OCI-LY7 (cell line): ENCODE data around the gene TMEM80. TPM values are rescaled to one million over a fixed set of nuclear protein-coding genes. Genes with fewer than 3 reads are reported as not detected.

Experiments used
- BruUV-seq: library from RNA; stranded (reverse); fragments of 400-500 nt; replicated peaks from 2 replicates; lab custom pipeline; 2021; lab: Mats Ljungman, UMichigan
- CTCF ChIA-PET: fragments of 300-600 bp; sonication (Branson Sonifier 250); formaldehyde crosslinking; loops from one replicate; lab custom pipeline; 2022; ENCODE audit warnings: antibody characterized with exemption; ENCODE audit not compliant: unreplicated experiment; lab: Charles Lee
- POLR2A ChIA-PET: fragments of 300-600 bp; sonication (Branson Sonifier 250); formaldehyde crosslinking; loops from one replicate; lab custom pipeline; 2022; ENCODE audit warnings: antibody characterized with exemption; lab: Charles Lee
- DNase-seq: peaks from one replicate; pipeline ENCODE4 v3.0.0-alpha.2; 2015; ENCODE audit warnings: low spot score
- H2AFZ ChIP-seq: fragments of 200-600 bp; sonication (generic), shearing (Covaris generic); 2 replicates; pipeline ENCODE4 v1.6.1; 2014; ENCODE audit warnings: mild to moderate bottlenecking, antibody characterized with exemption, low read length, moderate library complexity
- H3K27ac ChIP-seq: fragments of 200-600 bp; sonication (generic); 2 replicates; pipeline ENCODE4 v1.5.1; 2014; ENCODE audit warnings: mixed run types, low read depth, mild to moderate bottlenecking, moderate library complexity, low read length, inconsistent platforms; ENCODE audit not compliant: poor library complexity, severe bottlenecking
- H3K36me3 ChIP-seq: fragments of 200-600 bp; sonication (generic); 2 replicates; pipeline ENCODE4 v1.6.1; 2014; ENCODE audit warnings: mild to moderate bottlenecking, antibody characterized with exemption, low read length, moderate library complexity, mixed read lengths; ENCODE audit not compliant: insufficient read depth
- H3K4me1 ChIP-seq: fragments of 200-600 bp; sonication (generic); 2 replicates; pipeline ENCODE4 v1.5.1; 2014; ENCODE audit warnings: mild to moderate bottlenecking, low read length; ENCODE audit not compliant: insufficient read depth, poor library complexity, severe bottlenecking
- H3K4me2 ChIP-seq: fragments of 200-600 bp; sonication (generic); 2 replicates; pipeline ENCODE4 v1.6.1; 2014; ENCODE audit warnings: mild to moderate bottlenecking, low read length
- H3K4me3 ChIP-seq: fragments of 200-600 bp; sonication (generic); 2 replicates; pipeline ENCODE4 v1.5.1; 2014; ENCODE audit warnings: mild to moderate bottlenecking, low read depth, low read length; ENCODE audit not compliant: poor library complexity, severe bottlenecking
- H3K79me2 ChIP-seq: fragments of 200-600 bp; sonication (generic); 2 replicates; pipeline ENCODE4 v1.6.1; 2016; ENCODE audit warnings: low read depth, mild to moderate bottlenecking, low read length, moderate library complexity, mixed read lengths; ENCODE audit not compliant: insufficient read depth
- H3K9me2 ChIP-seq: fragments of 200-600 bp; sonication (generic); 2 replicates; pipeline ENCODE4 v1.6.1; 2016; ENCODE audit warnings: mild to moderate bottlenecking, low read length, mixed read lengths; ENCODE audit not compliant: insufficient read depth
- H3K9me3 ChIP-seq: fragments of 200-600 bp; sonication (generic); 2 replicates; pipeline ENCODE4 v1.6.1; 2014; ENCODE audit warnings: mild to moderate bottlenecking, mixed run types, low read length, mixed read lengths
- H4K20me1 ChIP-seq: fragments of 200-600 bp; sonication (generic); 2 replicates; pipeline ENCODE4 v1.6.1; 2014; ENCODE audit warnings: mild to moderate bottlenecking, antibody characterized with exemption, low read length, moderate library complexity, mixed read lengths; ENCODE audit not compliant: insufficient read depth
- CTCF ChIP-seq: fragments of 200-600 bp; sonication (generic); conservative IDR thresholded peaks from 2 replicates; pipeline ENCODE4 v1.5.1; 2014; ENCODE audit warnings: mild to moderate bottlenecking, antibody characterized with exemption, low read length, moderate library complexity, mixed read lengths
- EZH2phosphoT487 ChIP-seq: fragments of 200-600 bp; sonication (generic); IDR thresholded peaks from 2 replicates; pipeline ENCODE4 v1.6.1; 2018; ENCODE audit warnings: low read depth, borderline replicate concordance, mild to moderate bottlenecking, mixed run types, antibody characterized with exemption, low read length, moderate library complexity, mixed read lengths
- intact Hi-C: fragments of 100-400 bp; cut with micrococcal nuclease; formaldehyde crosslinking; loops from one replicate; pipeline ENCODE4 v1.10.0; 2022; ENCODE audit not compliant: unreplicated experiment
- total RNA-seq, 2 experiments: library from RNA; depleted of rRNA in 1 of 2; stranded (reverse); fragments of >200 nt in 1 of 2; shearing (Covaris generic) in 1 of 2; gene quantifications; 2 replicates each; pipeline ENCODE4 v1.2.3, GENCODE V29; 2014 to 2022

Gene TMEM80
- total RNA-seq, 2 experiments from 2014 or later, result 52.7 to 52.8 TPM

GRCh38 chr11:727859-728748, 32.5 kb downstream of the TMEM80 start:
- Histone ChIP-seq H3K27ac (no peak overlapping the region), H3K4me3 (no peak overlapping the region), H3K4me2 (no peak overlapping the region), H3K79me2 (no peaks in the 10 kb centered on the region), H3K9me3 (no peaks in the 10 kb centered on the region), H4K20me1 (no peaks in the 10 kb centered on the region), H3K9me2 (no peaks in the 10 kb centered on the region), H3K4me1 (peaks cover 39% of the 10 kb centered on the region), H3K36me3 (no peaks in the 10 kb centered on the region), H2AFZ (no peak overlapping the region)
- BruUV-seq, result no TSS peak
- ChIA-PET POLR2A (interaction anchor here (0.5 kb wide), 1 partner anchor 59 kb away, joined by 4 read pairs; no protein-coding TSS in a partner anchor), CTCF (no interaction called here)
- TF ChIP-seq CTCF (peak; percentile 92), EZH2phosphoT487 (no peak)
- DNase-seq, result peak; percentile 73
- intact Hi-C loops, result loop anchor here (1.0 kb wide), 1 partner anchor 37 kb away; no protein-coding TSS in a partner anchor

- POLR2A ChIA-PET, result no interaction called here
- no peak overlapping the region for H3K4me3 ChIP-seq
Observed at GRCh38 chr11:728901-729491, 33.4 kb downstream of the TMEM80 start.

More at GRCh38 chr11:728901-729491, 33.4 kb downstream of the TMEM80 start:
- BruUV-seq, result no TSS peak
- Histone ChIP-seq H3K27ac (no peak overlapping the region), H3K9me3 (no peaks in the 10 kb centered on the region), H3K9me2 (no peaks in the 10 kb centered on the region), H4K20me1 (no peaks in the 10 kb centered on the region), H3K4me1 (peaks cover 37% of the 10 kb centered on the region), H3K4me2 (no peak overlapping the region; the same call in 1 of the 2 replicates), H3K79me2 (no peaks in the 10 kb centered on the region), H2AFZ (no peak overlapping the region), H3K36me3 (no peaks in the 10 kb centered on the region)
- intact Hi-C loops, result loop anchor here (1.0 kb wide), 1 partner anchor 36 kb away; no protein-coding TSS in a partner anchor
- TF ChIP-seq EZH2phosphoT487 (no peak), CTCF (no peak)
- CTCF ChIA-PET, result no interaction called here
- no peak for DNase-seq
